HEK293 (cell line): Measurements from ENCODE around the gene NOSIP.

Source experiments
- BCL11B ChIP-seq: fragments of 450-650 bp; formaldehyde crosslinking; IDR thresholded peaks from 2 replicates; pipeline ENCODE4 v1.5.1; 2016; ENCODE audit warnings: low read depth, missing biosample characterization, missing genetic modification characterization
- GFI1B ChIP-seq: fragments of 450-650 bp; formaldehyde crosslinking; IDR thresholded peaks from 2 replicates; pipeline ENCODE4 v1.5.1; 2016; ENCODE audit warnings: missing biosample characterization, missing genetic modification characterization
- GLI4 ChIP-seq: fragments of 450-650 bp; formaldehyde crosslinking; IDR thresholded peaks from 2 replicates; pipeline ENCODE4 v1.5.1; 2016; ENCODE audit warnings: missing biosample characterization, missing genetic modification characterization
- HOXA7 ChIP-seq: sonication (generic); formaldehyde crosslinking; IDR thresholded peaks from 2 replicates; pipeline ENCODE4 v1.8.1; 2022; ENCODE audit warnings: missing genetic modification reagents, borderline replicate concordance
- HOXC10 ChIP-seq: sonication (generic); formaldehyde crosslinking; IDR thresholded peaks from 2 replicates; pipeline ENCODE4 v1.8.1; 2023; ENCODE audit warnings: mild to moderate bottlenecking, missing genetic modification reagents
- MZF1 ChIP-seq: fragments of 450-650 bp; formaldehyde crosslinking; IDR thresholded peaks from 2 replicates; pipeline ENCODE4 v1.5.1; 2017; ENCODE audit warnings: missing biosample characterization, missing genetic modification characterization, borderline replicate concordance
- SETDB1 ChIP-seq: IDR thresholded peaks from one replicate; pipeline ENCODE4 v1.6.1; 2017; ENCODE audit warnings: mild to moderate bottlenecking, low read length, moderate library complexity, mixed read lengths; ENCODE audit not compliant: insufficient read length
- SP7 ChIP-seq: fragments of 450-650 bp; formaldehyde crosslinking; IDR thresholded peaks from 2 replicates; pipeline ENCODE4 v1.5.1; 2016; ENCODE audit warnings: missing biosample characterization, missing genetic modification characterization
- TRIM28 ChIP-seq: IDR thresholded peaks from 2 replicates; pipeline ENCODE4 v1.6.1; 2011; ENCODE audit warnings: low read length, control low read depth, borderline replicate concordance
- YY1 ChIP-seq: fragments of 450-650 bp; formaldehyde crosslinking; IDR thresholded peaks from 2 replicates; pipeline ENCODE4 v1.5.1; 2018; ENCODE audit warnings: missing biosample characterization, missing genetic modification characterization
- YY2 ChIP-seq: fragments of 450-650 bp; formaldehyde crosslinking; IDR thresholded peaks from 2 replicates; pipeline ENCODE4 v1.5.1; 2016; ENCODE audit warnings: missing biosample characterization, missing genetic modification characterization
- ZBTB1 ChIP-seq: fragments of 450-650 bp; formaldehyde crosslinking; IDR thresholded peaks from 2 replicates; pipeline ENCODE4 v1.5.1; 2016; ENCODE audit warnings: missing biosample characterization, missing genetic modification characterization
- ZEB2 ChIP-seq: fragments of 450-650 bp; formaldehyde crosslinking; IDR thresholded peaks from 2 replicates; pipeline ENCODE4 v1.5.1; 2016; ENCODE audit warnings: missing biosample characterization, missing genetic modification characterization
- ZFHX2 ChIP-seq: fragments of 450-650 bp; formaldehyde crosslinking; conservative IDR thresholded peaks from 2 replicates; pipeline ENCODE4 v1.5.1; 2016; ENCODE audit warnings: missing biosample characterization, missing genetic modification characterization
- ZIC2 ChIP-seq: fragments of 450-650 bp; formaldehyde crosslinking; IDR thresholded peaks from 2 replicates; pipeline ENCODE4 v1.5.1; 2016; ENCODE audit warnings: missing biosample characterization, missing genetic modification characterization
- ZNF133 ChIP-seq: fragments of 450-650 bp; formaldehyde crosslinking; IDR thresholded peaks from 2 replicates; pipeline ENCODE4 v1.5.1; 2016; ENCODE audit warnings: missing biosample characterization, missing genetic modification characterization
- ZNF174 ChIP-seq: fragments of 450-650 bp; formaldehyde crosslinking; IDR thresholded peaks from 2 replicates; pipeline ENCODE4 v1.5.0; 2017; ENCODE audit warnings: missing biosample characterization, mild to moderate bottlenecking, missing genetic modification characterization
- ZNF292 ChIP-seq: fragments of 450-650 bp; formaldehyde crosslinking; IDR thresholded peaks from 2 replicates; pipeline ENCODE4 v1.5.1; 2016; ENCODE audit warnings: low read depth, missing biosample characterization, missing genetic modification characterization, borderline replicate concordance
- ZNF433 ChIP-seq: fragments of 450-650 bp; formaldehyde crosslinking; IDR thresholded peaks from 2 replicates; pipeline ENCODE4 v1.5.1; 2016; ENCODE audit warnings: missing biosample characterization, missing genetic modification characterization, low read depth
- ZNF501 ChIP-seq: fragments of 450-650 bp; formaldehyde crosslinking; IDR thresholded peaks from 2 replicates; pipeline ENCODE4 v1.5.1; 2016; ENCODE audit warnings: missing biosample characterization, missing genetic modification characterization
- ZNF514 ChIP-seq: fragments of 450-650 bp; formaldehyde crosslinking; IDR thresholded peaks from 2 replicates; pipeline ENCODE4 v1.5.1; 2016; ENCODE audit warnings: missing biosample characterization, missing genetic modification characterization
- ZNF558 ChIP-seq: fragments of 450-650 bp; formaldehyde crosslinking; IDR thresholded peaks from 2 replicates; pipeline ENCODE4 v1.5.1; 2016; ENCODE audit warnings: missing biosample characterization, missing genetic modification characterization
- ZNF560 ChIP-seq: fragments of 450-650 bp; formaldehyde crosslinking; IDR thresholded peaks from 2 replicates; pipeline ENCODE4 v1.5.1; 2017; ENCODE audit warnings: missing biosample characterization, missing genetic modification characterization, borderline replicate concordance
- ZNF561 ChIP-seq: fragments of 450-650 bp; IDR thresholded peaks from 2 replicates; pipeline ENCODE4 v1.5.1; 2018; ENCODE audit warnings: missing biosample characterization, missing genetic modification characterization, borderline replicate concordance
- ZNF660 ChIP-seq: fragments of 450-650 bp; IDR thresholded peaks from 2 replicates; pipeline ENCODE4 v1.5.1; 2018; ENCODE audit warnings: missing biosample characterization, mild to moderate bottlenecking, missing genetic modification characterization
- ZNF664 ChIP-seq: fragments of 450-650 bp; formaldehyde crosslinking; IDR thresholded peaks from 2 replicates; pipeline ENCODE4 v1.5.1; 2016; ENCODE audit warnings: missing biosample characterization, missing genetic modification characterization
- ZNF747 ChIP-seq: fragments of 450-650 bp; formaldehyde crosslinking; IDR thresholded peaks from 2 replicates; pipeline ENCODE4 v1.5.1; 2016; ENCODE audit warnings: missing biosample characterization, missing genetic modification characterization
- ZNF777 ChIP-seq: fragments of 450-650 bp; formaldehyde crosslinking; IDR thresholded peaks from 2 replicates; pipeline ENCODE4 v1.5.1; 2017; ENCODE audit warnings: missing biosample characterization, missing genetic modification characterization, borderline replicate concordance
- ZNF791 ChIP-seq: fragments of 450-650 bp; formaldehyde crosslinking; IDR thresholded peaks from 2 replicates; pipeline ENCODE4 v1.5.1; 2016; ENCODE audit warnings: missing biosample characterization, missing genetic modification characterization
- ZSCAN16 ChIP-seq: fragments of 450-650 bp; formaldehyde crosslinking; IDR thresholded peaks from 2 replicates; pipeline ENCODE4 v1.5.1; 2016; ENCODE audit warnings: missing biosample characterization, missing genetic modification characterization
- TF ChIP-seq, protein P1 (sequence below): fragments of 450-650 bp; formaldehyde crosslinking; IDR thresholded peaks from 2 replicates; pipeline ENCODE4 v1.5.1; 2016; ENCODE audit warnings: missing biosample characterization, missing genetic modification characterization
- TF ChIP-seq, protein P2 (sequence below): fragments of 450-650 bp; formaldehyde crosslinking; IDR thresholded peaks from 2 replicates; pipeline ENCODE4 v1.5.1; 2016; ENCODE audit warnings: missing biosample characterization, missing genetic modification characterization
- TF ChIP-seq, protein P3 (sequence below): fragments of 450-650 bp; formaldehyde crosslinking; IDR thresholded peaks from 2 replicates; pipeline ENCODE4 v1.5.0; 2017; ENCODE audit warnings: missing biosample characterization, missing genetic modification characterization, borderline replicate concordance
- TF ChIP-seq, protein P4 (sequence below): fragments of 450-650 bp; formaldehyde crosslinking; IDR thresholded peaks from 2 replicates; pipeline ENCODE4 v1.5.1; 2016; ENCODE audit warnings: missing biosample characterization, missing genetic modification characterization

NOSIP gene

DNA sequence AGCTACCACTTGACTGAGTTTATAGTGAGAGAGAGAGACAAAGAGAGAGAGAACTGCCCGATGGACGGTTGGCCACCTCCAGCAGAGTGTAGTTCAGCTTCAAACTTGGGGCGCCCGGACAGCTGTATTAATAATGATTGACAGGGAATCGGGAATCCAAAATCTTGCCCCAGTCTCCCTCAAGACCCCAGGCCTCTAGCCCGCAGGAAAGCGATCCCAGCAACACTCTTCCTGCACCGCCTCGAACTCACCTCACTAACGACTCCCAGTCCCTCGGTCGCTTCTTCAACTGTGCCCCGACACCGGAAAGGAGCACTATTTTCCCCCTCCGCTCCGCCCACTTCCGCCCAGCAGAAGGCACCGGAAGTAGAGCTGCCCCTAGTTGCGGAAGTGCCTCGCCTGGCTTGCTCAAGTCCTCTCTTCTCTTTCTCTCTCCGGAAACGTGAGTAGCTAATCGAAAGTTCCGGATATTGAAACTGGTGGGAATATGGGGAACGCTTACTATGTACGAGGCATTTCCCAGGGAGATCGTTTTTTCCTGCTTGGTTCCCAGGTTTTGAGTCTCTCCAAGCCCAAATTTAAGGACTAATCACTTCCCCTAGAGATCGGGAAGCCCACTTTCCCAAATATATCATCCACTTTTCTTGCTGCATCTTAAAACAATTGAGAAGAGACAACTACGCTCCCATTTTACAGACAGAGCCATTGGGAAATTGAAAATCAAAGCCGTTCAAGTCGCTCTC, at the start of gene NOSIP (continued):
- TF ChIP-seq ZNF791 (tag by site-specific recombination) (no peak), ZNF174 (tag by site-specific recombination) (no peak), HOXA7 (CRISPR knock-in tag) (no peak), ZBTB1 (no peak), ZNF664 (tag by site-specific recombination) (peak; percentile 72; the same call in 1 of the 2 replicates), ZNF133 (no peak), ZNF777 (tag by site-specific recombination) (no peak), BCL11B (no peak), ZNF560 (tag by site-specific recombination) (no peak), ZSCAN16 (tag by site-specific recombination) (no peak), HOXC10 (CRISPR knock-in tag) (no peak; the same call in 1 of the 2 replicates), ZNF514 (tag by site-specific recombination) (0 out of 2 replicates have a peak, but pooled peaks have one; percentile 9), GLI4 (tag by site-specific recombination) (peak; percentile 61; the same call in 1 of the 2 replicates), SP7 (tag by site-specific recombination) (peak; percentile 88), SETDB1 (peak; percentile 72), ZNF501 (peak; percentile 85), YY1 (tag by site-specific recombination) (peak; percentile 77; the same call in 1 of the 2 replicates), ZNF433 (tag by site-specific recombination) (no peak), ZNF561 (peak; percentile 79; the same call in 1 of the 2 replicates), ZIC2 (tag by site-specific recombination) (no peak), ZNF292 (tag by site-specific recombination) (no peak), ZEB2 (tag by site-specific recombination) (peak; percentile 57; the same call in 1 of the 2 replicates), MZF1 (tag by site-specific recombination) (no peak), GFI1B (no peak; the same call in 1 of the 2 replicates), ZNF747 (tag by site-specific recombination) (no peak), ZNF558 (tag by site-specific recombination) (peak; percentile 65; the same call in 1 of the 2 replicates), YY2 (tag by site-specific recombination) (peak; percentile 88), ZNF660 (tag by site-specific recombination) (peak; percentile 99), TRIM28 (0 out of 2 replicates have a peak, but pooled peaks have one; percentile 44), ZFHX2 (tag by site-specific recombination) (peak; percentile 71)
- TF ChIP-seq, protein P1, sequence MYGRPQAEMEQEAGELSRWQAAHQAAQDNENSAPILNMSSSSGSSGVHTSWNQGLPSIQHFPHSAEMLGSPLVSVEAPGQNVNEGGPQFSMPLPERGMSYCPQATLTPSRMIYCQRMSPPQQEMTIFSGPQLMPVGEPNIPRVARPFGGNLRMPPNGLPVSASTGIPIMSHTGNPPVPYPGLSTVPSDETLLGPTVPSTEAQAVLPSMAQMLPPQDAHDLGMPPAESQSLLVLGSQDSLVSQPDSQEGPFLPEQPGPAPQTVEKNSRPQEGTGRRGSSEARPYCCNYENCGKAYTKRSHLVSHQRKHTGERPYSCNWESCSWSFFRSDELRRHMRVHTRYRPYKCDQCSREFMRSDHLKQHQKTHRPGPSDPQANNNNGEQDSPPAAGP (tag by site-specific recombination): peak; percentile 85
- TF ChIP-seq, protein P2, sequence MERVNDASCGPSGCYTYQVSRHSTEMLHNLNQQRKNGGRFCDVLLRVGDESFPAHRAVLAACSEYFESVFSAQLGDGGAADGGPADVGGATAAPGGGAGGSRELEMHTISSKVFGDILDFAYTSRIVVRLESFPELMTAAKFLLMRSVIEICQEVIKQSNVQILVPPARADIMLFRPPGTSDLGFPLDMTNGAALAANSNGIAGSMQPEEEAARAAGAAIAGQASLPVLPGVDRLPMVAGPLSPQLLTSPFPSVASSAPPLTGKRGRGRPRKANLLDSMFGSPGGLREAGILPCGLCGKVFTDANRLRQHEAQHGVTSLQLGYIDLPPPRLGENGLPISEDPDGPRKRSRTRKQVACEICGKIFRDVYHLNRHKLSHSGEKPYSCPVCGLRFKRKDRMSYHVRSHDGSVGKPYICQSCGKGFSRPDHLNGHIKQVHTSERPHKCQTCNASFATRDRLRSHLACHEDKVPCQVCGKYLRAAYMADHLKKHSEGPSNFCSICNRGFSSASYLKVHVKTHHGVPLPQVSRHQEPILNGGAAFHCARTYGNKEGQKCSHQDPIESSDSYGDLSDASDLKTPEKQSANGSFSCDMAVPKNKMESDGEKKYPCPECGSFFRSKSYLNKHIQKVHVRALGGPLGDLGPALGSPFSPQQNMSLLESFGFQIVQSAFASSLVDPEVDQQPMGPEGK (tag by site-specific recombination): peak; percentile 60; the same call in 1 of the 2 replicates
- TF ChIP-seq, protein P3, sequence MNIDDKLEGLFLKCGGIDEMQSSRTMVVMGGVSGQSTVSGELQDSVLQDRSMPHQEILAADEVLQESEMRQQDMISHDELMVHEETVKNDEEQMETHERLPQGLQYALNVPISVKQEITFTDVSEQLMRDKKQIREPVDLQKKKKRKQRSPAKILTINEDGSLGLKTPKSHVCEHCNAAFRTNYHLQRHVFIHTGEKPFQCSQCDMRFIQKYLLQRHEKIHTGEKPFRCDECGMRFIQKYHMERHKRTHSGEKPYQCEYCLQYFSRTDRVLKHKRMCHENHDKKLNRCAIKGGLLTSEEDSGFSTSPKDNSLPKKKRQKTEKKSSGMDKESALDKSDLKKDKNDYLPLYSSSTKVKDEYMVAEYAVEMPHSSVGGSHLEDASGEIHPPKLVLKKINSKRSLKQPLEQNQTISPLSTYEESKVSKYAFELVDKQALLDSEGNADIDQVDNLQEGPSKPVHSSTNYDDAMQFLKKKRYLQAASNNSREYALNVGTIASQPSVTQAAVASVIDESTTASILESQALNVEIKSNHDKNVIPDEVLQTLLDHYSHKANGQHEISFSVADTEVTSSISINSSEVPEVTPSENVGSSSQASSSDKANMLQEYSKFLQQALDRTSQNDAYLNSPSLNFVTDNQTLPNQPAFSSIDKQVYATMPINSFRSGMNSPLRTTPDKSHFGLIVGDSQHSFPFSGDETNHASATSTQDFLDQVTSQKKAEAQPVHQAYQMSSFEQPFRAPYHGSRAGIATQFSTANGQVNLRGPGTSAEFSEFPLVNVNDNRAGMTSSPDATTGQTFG: peak; percentile 85; the same call in 1 of the 2 replicates
- TF ChIP-seq, protein P4, sequence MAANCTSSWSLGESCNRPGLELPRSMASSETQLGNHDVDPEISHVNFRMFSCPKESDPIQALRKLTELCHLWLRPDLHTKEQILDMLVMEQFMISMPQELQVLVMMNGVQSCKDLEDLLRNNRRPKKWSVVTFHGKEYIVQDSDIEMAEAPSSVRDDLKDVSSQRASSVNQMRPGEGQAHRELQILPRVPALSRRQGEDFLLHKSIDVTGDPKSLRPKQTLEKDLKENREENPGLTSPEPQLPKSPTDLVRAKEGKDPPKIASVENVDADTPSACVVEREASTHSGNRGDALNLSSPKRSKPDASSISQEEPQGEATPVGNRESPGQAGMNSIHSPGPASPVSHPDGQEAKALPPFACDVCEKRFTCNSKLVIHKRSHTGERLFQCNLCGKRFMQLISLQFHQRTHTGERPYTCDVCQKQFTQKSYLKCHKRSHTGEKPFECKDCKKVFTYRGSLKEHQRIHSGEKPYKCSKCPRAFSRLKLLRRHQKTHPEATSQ: 0 out of 2 replicates have a peak, but pooled peaks have one; percentile 34
